GM19467 (cell line): ENCODE data around the gene GEMIN2.
"Not testable (repeated sequence)": the region's sequence is repeated elsewhere in the genome, so short reads cannot be mapped to it uniquely, and the experiment has no call there.

Source experiments
- ATAC-seq: cut with Tn5 transposase; IDR thresholded peaks from one replicate; pipeline ENCODE4 v1.9.1; 2021; ENCODE audit warnings: mild to moderate bottlenecking, moderate library complexity; ENCODE audit not compliant: unreplicated experiment

Gene GEMIN2

DNA sequence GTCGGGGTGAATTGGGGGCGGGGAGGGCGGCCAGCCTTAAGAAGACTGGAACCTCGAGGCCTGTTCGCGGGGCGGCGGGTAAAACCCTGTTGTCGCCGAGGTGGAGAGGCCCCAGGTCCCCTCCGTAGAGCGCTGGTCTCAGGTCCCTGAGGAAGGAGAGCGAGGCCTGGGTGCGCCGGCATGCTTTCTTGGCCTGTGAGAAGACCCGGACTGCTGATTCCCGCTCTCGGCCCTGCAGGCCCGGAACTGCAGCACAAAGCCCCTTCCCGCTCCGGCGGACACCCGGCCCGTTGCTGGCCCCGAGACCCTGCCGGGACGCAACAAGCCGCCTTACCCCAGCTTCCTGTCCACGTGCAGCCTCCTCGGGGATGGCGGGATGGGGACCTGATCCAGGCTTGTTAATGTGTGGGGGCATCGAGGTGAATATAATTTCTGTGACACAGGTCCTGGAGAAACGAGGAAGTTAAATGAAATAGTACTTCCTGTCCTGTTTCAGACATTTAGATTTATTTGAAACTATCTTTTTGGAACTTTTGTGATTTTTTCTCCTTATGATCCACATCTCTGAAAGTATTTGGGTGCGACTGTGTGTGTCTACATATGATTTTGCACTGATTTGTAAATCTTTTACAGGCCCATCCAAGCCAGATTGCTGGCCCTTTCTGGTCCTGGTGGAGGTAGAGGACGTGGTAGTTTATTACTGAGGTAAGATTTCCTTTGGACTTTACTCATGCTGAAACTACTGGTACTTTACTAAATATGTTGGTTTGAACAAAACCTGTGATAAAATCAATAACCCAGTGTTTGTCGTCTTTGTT lies 61.5 kb downstream of the GEMIN2 start:
- peak; percentile 1 for ATAC-seq

DNA sequence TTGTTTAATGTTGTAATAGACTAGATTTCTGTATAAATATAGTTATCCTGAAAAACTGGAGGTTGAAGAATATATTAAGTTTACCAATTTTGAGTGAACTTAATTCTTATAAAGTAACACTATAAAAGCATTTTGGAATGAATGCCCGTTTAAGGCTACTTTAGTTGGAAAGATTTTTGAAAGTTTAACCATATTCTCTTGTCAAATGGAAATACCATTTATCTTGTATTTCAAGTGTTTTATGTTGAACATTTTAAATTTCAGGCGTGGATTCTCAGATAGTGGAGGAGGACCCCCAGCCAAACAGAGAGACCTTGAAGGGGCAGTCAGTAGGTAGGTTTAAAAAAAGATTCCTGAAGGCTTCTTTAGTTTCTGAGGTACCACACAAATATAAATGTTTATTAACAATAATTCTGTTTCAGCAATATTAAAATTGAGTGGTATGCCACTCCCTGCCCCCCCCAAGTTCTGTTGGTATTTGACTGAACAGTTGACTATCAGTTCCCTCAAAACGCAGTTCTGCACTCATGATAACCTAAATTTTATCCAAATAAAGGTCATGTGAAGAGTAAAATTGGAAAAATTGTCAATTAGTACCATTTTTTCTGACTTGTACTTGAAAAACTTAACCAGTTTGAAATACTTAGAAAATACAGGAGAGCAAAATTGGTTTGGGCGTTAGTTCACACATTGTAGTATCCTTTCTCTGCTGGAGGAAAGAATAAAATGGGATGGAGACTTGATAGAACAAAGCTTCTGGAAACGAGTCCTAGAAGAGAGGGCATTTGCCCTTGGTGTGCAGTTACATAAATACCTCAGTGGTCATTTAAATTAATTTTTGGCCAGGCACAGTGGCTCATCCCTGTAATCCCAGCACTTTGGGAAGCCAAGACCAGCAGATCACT lies 62.4 kb downstream of the GEMIN2 start:
- ATAC-seq, result no peak

DNA sequence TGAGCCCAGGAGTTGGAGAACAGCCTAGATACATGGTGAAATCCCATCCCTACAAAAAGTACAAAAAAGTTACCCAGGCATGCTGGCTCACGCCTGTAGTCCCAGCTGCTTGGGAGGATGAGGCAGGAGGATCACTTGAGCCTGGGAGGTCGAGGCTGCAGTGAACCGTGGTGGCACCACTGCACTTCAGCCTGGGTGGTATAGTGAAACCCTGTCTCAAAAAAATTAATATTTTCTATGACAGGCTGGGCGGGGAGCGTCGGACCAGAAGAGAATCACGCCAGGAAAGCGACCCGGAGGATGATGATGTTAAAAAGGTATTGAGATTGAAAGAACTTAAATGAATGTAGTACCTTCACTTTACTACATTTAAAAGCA lies 63.0 kb downstream of the GEMIN2 start:
- ATAC-seq, result no peak

DNA sequence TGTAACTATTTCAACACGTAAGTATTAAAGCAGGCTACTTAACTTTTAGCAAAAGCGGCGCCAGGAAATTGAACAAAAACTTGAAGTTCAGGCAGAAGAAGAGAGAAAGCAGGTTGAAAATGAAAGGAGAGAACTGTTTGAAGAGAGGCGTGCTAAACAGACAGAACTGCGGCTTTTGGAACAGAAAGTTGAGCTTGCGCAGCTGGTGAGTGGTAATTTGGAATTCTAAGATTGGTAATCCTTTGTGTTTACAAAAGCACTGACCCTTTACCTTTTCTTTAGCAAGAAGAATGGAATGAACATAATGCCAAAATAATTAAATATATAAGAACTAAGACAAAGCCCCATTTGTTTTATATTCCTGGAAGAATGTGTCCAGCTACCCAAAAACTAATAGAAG lies 64.9 kb downstream of the GEMIN2 start:
- ATAC-seq, result no peak

DNA sequence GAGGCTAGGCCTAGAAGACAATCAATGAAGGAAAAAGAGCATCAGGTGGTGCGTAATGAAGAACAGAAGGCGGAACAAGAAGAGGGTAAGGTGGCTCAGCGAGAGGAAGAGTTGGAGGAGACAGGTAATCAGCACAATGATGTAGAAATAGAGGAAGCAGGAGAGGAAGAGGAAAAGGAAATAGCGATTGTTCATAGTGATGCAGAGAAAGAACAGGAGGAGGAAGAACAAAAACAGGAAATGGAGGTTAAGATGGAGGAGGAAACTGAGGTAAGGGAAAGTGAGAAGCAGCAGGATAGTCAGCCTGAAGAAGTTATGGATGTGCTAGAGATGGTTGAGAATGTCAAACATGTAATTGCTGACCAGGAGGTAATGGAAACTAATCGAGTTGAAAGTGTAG lies 66.4 kb downstream of the GEMIN2 start:
- no peak for ATAC-seq

DNA sequence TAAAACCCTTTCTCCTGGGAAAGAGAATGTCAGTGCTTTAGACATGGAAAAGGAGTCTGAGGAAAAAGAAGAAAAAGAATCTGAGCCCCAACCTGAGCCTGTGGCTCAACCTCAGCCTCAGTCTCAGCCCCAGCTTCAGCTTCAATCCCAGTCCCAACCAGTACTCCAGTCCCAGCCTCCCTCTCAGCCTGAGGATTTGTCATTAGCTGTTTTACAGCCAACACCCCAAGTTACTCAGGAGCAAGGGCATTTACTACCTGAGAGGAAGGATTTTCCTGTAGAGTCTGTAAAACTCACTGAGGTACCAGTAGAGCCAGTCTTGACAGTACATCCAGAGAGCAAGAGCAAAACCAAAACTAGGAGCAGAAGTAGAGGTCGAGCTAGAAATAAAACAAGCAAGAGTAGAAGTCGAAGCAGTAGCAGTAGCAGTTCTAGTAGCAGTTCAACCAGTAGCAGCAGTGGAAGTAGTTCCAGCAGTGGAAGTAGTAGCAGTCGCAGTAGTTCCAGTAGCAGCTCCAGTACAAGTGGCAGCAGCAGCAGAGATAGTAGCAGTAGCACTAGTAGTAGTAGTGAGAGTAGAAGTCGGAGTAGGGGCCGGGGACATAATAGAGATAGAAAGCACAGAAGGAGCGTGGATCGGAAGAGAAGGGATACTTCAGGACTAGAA lies 67.0 kb downstream of the GEMIN2 start:
- no peak for ATAC-seq

DNA sequence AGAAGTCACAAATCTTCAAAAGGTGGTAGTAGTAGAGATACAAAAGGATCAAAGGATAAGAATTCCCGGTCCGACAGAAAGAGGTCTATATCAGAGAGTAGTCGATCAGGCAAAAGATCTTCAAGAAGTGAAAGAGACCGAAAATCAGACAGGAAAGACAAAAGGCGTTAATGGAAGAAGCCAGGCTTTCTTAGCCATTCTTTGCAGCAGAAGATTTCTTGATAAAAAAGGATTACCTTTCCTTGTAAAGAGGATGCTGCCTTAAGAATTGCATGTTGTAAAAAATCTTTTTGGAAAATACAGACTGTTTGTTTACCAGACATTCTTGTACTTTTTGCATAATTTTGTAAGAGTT lies 67.5 kb downstream of the GEMIN2 start:
- no peak for ATAC-seq

DNA sequence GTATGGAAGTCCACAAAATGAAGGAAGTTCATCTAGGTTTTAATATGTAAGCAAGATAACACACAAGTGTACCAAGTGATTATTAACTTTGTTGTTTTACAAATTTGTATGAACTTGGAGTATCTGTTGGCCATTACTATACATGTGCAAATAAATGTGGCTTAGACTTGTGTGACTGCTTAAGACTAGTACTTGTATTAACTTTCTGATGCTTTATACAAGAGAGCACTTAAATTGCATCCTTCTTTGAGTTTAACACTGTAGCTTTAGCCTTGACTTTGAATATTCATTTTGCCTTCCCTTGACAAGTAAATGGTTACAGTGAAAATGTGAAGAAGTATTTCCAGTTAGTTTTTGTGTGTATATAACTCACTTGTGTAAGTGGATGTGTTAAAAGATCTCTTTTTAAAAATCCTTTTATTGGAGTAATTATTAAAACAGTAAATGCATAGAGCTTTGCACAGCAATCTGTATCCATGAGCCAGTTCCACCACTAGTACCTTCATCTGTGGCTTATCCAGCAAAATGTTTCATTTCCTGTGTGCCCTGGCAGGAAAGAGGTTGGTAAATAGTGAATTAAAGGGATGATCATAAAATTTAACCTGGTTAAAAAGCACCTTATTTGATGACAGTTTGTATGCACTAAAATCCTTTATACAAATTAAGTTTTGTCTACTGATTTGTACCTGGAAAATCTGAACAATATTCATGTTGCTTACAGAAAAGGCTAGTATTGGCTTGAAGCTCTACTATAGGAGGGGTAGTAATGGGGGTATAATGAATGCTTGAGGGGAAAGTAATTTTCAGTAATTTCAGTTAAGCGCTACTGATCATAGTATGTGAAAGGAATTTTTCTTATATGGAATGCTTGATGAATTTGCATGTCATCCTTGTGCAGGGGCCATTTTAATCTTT lies 68.9 kb downstream of the GEMIN2 start:
- no peak for ATAC-seq

DNA sequence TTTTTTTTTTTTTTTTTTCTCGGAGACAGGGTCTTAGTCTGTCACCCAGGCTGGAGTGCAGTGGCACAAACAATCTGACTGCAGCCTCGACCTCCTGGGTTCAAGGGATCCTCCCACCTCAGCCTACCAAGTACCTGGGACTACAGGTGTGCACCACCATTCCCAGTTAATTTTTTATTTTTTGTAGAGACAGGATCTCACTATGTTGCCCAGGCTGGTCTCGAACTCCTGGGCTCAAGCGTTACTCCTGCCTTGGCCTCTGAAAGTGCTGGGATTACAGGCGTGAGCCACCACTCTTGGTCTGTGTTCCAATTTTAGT lies 69.5 kb downstream of the GEMIN2 start:
- not testable (repeated sequence) for ATAC-seq

DNA sequence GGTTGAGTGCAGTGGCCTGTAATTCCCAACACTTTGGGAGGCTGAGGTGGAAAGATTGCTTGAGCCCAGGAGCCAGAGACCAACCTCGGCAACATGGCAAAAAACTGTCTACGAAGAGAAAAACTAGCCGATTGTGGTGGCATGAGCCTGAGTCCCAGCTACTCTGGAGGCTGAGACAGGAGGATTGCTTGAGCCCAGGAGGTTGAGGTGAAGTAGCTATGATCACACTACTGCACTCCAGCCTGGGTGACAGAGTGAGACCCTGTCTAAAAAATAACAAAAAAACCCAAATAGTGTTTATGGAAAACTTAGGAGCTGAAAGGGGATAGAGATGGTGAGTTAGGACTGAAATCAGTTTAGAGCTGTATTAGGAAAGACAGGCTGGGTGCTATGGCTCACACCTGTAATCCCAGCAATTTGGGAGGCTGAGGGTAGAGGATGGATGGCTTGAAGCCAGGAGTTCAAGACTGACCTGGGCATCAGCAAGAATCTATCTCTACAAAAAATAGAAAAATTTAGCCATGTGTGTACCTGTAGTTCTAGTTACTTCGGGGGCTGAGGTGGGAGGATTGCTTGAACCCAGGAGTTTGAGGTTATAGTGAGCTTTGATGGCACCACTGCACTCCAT lies 70.6 kb downstream of the GEMIN2 start:
- ATAC-seq, result no peak

DNA sequence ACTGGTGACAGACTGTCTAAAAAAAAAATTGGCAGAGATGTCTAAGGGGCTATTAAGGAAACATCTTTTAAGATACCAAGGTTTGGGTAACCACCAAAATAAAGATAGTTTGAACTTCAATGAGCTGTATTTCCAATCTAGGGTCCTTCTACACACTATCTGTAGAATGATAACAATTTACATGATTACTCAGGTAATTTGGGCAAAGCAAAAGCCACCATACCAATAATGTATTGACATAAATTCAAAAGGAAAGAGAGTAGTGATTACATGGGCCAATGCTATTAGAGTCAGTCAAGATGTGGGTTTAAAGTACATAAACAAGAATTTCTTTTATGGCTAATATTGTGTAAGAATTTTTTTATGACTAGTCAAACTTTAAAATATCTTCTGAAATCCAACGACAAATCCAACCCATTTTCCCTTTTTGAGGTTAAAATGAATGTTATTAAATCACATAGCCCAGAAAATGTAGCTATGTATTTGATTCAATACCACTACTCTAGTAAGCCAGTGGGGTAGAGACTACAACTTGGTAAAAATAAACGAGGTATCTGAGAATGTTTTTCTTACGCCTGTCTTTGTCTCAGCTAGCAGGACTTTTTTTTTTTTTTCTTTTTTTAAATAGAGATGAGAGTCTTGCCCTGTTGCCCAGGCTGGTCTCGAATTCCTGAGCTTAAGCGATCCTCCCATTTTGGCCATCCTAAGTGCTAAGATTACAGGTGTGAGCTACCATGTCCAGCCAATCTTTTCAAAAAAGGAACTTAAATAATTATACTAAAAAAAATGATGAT lies 71.3 kb downstream of the GEMIN2 start:
- no peak for ATAC-seq
